ENCODE results near the gene METTL9.
"Not testable (repeated sequence)": the region's sequence is repeated elsewhere in the genome, so short reads cannot be mapped to it uniquely, and the experiment has no call there.

The METTL9 gene

GRCh38 chr16:21611198-21611555 is 11.8 kb downstream of the METTL9 start:
- no peak for DNase-seq (ENCODE audit: low read depth)

DNA sequence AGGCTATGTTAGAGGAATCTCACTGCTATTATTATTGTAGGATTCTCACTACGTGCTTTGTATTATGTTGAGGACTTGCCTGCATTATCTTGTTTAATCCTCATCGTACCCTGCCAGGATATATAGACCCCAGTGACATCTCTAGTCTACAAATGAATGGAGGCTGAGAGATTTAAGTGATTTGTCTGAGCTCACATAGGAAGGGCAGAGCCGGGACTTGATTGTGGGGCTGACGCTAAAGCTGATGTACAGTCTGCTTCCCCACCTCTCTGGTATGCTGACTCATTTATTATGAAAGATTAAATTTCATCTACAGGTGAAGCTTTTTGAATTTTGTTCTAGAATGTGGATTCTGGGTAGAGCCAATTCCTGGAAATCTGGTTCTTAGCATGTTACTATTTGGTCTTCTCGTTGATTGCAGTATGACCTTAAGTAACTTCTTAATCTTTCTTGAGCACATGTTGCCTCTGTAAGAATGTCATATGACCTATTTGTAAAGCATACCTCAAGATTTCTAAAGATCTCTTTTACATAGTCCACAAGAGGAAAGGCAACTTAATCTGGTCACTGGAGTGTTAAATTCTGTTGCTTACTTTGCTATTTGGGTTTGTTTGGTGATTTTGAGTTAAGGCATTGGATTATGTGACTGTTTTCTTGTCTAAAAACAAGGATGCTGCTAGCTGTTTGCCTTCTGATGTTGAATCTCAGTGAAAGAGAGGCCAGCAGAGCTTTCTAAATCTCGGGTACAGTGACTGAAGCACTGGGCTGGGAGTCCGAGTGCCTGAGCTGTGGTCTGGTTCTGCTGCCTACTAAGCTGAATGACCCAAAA is 12.4 kb downstream of the METTL9 start:
- DNase-seq (ENCODE audit: low read depth): no peak

- DNase-seq (ENCODE audit: low read depth): no peak
Measured at GRCh38 chr16:21613361-21613760, 14.0 kb downstream of the METTL9 start.

DNA sequence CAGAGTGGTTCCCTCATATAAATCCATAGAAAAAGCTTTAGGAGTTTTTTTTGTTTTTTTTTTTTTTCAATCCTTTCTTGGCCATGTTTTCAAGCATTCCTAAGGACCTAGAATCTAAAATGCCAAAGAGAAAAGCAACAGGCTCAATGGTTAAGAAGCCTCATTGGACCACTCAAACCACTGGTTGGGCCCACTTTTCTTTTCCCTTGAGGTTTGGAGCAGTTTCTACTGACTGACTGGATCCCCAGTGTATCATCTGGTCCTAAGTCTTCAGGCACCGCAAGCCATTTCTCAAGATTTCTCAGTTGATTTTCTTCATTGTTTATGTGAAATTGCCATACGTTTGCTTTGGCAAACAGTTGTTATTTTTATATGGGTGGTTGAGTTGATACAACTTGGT is 14.4 kb downstream of the METTL9 start:
- DNase-seq (ENCODE audit: low read depth): no peak

GRCh38 chr16:21614896-21615295 is 15.5 kb downstream of the METTL9 start:
- DNase-seq (ENCODE audit: low read depth): no peak

DNA sequence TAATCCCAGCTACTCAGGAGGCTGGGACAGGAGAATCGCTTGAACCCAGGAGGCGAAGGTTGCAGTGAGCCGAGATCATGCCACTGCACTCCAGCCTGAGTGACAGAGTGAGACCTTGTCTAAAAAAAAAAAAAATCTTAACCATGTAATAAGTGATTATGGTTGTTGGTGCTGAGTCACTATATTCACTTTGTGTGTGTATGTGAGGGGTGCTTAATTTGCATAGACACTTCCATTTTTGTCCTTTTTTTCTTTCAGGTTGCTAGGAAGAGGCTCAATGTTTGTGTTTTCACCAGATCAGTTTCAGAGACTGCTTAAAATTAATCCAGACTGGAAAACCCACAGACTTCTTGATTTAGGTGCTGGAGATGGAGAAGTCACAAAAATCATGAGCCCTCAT is 18.2 kb downstream of the METTL9 start:
- no peak for DNase-seq (ENCODE audit: low read depth)

GRCh38 chr16:21618281-21618680 is 18.9 kb downstream of the METTL9 start:
- DNase-seq (ENCODE audit: low read depth): no peak

GRCh38 chr16:21619765-21620425 is 20.5 kb downstream of the METTL9 start:
- no peak for DNase-seq (ENCODE audit: low read depth)

DNA sequence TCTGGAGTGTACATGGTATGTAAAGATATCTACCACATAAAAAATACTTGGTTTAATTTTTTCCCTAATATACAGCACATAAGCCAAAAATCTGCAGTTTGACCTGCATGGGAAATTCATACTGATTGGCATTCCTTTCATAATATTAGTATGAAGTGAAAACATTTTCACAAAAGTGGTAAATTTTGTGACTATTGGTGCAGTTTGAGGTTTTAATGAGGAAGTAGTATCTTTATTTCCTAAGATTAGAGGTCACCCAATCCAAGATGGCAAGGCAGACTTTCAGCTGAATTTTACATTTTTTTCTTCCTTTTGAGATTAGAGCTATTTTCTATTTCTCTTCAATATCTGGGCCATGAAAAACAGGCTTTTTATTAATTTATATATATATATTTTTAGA is 21.2 kb downstream of the METTL9 start:
- DNase-seq (ENCODE audit: low read depth): no peak

- no peak for DNase-seq (ENCODE audit: low read depth)
Measured at GRCh38 chr16:21622545-21622944, 23.2 kb downstream of the METTL9 start.

- no peak for DNase-seq (ENCODE audit: low read depth)
Measured at GRCh38 chr16:21625026-21625425, 25.6 kb downstream of the METTL9 start.

DNA sequence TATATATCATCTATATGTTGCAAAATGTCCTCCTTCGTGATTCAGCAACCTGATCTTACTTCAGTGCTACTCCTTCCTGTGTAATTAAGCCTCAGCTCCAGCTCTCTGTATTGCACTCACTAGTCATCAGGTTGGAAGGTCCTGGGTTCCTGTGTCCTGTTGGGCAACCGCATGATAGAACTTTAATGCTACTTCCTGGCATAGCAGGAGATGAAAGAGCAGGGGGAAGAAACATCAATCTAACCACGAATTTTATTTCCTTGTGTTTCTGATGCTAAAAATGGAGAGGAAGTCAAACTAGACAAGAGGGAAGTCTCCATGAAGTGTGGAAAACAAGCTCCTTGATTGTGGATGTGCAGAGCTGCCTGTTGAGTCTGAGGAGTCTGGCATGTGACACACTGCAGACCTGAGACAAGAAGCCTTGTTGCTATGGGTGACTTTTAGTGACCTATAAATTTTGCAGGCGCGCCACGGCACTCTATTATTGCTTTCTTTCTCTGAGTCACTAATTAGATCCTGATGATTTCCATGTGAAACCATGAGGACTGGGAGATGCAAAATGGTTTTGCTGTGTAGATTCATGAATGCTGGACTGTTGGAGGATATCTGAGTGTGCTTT is 27.4 kb downstream of the METTL9 start:
- DNase-seq (ENCODE audit: low read depth): no peak

DNA sequence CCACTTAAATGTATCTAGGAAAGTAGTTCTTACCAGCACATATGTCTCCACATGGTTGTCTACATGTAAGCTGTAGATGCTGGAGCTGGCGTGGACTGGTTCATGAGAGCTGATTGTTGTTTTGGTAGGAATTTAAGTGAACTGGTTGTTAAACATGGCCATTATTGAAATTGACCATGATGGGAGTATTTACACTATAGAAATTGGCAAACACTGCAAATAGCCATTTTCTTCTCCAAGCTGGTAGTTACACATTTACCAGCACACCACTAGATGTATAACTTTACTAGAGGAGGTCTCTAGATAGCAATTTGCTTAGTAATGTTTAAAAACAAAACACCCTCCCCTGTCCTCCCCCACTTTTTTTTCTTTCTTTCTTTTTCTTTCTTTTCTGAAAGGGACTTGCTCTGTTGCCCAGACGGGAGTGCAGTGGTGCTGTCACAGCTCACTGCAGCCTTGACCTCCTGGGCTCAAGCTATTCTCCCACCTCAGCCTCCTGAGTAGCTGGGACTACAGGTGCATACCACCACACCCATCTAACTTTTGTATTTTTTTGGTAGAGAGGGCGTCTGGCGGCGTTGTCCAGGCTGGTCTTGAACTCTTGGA is 28.8 kb downstream of the METTL9 start:
- no peak for DNase-seq (ENCODE audit: low read depth)

DNA sequence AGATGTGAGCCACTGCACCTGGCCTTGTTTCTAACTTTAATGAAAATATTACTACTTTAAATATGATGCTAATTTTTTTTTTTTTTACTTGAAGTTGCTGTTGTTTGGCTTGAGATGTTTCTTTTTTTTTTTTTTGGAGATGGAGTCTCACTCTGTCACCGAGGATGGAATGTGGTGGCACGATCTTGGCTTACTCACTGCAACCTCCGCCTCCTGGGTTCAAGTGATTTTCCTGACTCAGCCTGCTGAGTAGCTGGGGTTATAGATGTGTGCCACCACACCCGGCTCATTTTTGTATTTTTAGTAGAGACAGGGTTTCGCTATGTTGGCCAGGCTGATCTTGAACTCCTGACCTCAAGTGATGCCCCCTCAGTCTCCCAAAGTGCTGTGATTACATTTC is 29.4 kb downstream of the METTL9 start:
- DNase-seq (ENCODE audit: low read depth): no peak

GRCh38 chr16:21629616-21630539 is 30.5 kb downstream of the METTL9 start:
- DNase-seq (ENCODE audit: low read depth): not testable (repeated sequence)

DNA sequence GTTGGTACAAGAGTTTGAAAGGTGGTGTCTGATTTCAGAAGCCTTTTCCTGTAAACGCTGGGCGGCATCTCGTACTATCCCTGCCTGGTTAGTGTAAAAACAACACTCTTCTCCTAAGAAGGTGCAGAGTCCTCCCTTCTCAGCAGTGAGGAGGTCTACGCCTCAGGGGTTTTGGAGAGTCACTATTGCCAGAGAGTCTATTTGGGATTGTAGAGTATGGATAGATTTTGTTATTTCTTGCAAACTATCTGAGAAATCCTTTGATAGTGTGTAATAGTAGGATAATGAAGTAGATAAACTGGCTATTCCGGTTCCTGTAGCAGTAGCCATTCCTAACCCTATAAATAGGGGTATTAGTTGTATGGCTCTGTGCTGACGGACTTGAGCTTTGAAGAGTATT is 31.5 kb downstream of the METTL9 start:
- DNase-seq (ENCODE audit: low read depth): not testable (repeated sequence)

GRCh38 chr16:21631376-21631775 is 32.0 kb downstream of the METTL9 start:
- DNase-seq (ENCODE audit: low read depth): not testable (repeated sequence)

DNA sequence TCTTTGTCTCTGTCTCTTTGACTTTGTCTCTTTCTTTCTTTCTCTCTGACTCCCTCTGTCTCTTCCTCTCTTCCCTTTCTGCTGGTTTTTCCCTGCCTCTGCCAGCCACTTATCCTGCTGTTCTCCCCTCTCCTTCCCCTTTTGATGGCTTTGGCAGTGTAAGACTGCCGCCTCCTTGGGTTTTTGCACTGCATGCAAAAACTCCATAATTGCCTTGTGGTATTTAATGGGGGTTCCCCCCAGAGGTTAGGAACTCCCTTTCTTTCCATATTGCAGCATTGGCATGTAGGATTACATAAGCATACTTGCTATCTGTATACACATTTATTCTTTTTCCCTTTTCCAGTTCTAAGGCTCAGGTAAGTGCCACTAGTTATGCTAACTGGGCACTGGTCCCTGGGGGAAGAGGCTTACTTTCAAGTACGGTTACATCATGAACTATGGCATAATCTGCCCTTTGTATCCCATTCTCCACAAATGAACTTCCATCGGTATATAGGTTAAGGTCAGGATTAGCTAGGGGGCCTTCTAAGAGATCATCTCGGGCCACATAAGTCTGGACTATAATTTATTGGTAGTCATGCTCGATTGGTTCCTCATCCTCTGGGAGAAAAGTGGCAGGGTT is 32.7 kb downstream of the METTL9 start:
- not testable (repeated sequence) for DNase-seq (ENCODE audit: low read depth)

DNA sequence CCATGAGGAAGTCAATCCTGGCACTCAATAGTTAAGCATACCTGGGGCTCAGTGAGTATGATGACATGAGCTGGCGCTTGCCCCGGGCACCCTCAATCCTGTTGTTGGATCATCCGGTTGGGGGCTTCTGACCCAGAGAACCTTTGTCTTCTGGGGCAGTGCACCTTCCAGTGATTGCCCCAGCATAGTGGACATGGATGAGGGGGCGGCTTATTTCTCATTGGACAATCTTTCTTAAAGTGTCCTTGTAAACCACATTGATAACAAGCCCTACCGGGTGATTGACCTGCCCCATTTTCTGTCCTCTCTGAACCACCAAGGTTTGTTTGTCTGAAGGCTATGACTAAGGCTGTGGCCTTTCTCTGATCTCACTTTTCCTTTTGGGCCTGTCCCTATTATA is 34.8 kb downstream of the METTL9 start:
- DNase-seq (ENCODE audit: low read depth): no peak

DNA sequence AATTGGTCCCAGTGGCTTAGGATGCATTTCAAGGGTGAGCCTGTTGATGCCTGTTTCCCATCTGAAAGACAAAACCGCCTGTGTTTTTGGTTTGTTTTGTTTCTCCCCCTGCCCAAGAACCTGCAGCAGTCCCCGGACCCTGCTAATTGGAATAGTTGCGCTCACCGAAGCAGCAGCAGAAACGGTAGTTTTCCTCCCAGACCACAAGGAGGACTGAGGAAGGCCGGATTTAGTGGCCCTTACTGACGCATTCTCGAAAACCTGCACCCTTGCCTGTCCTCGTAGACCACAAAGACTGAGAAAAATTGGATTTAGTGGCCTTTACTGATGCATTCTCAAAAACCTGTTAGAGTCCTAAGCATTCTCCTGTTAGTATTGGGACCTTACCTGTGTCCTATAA is 36.3 kb downstream of the METTL9 start:
- not testable (repeated sequence) for DNase-seq (ENCODE audit: low read depth)

Data from stimulated activated CD8-positive, alpha-beta memory T cell treated with anti-CD3 and anti-CD28 coated beads, Interleukin-15, amount 100 ng/mL, for 1 hour (primary cell).